ENCODE results near the gene ABCG1.

The ABCG1 gene

GRCh38 chr21:42200906-42201614 is 17.9 kb upstream of the ABCG1 start:
- no peak for TF ChIP-seq OSR1 (CRISPR knock-in tag; IDR thresholded peaks at IDR 0.05)
- no peak for TF ChIP-seq PATZ1 (CRISPR knock-in tag; IDR thresholded peaks at IDR 0.05; ENCODE audit: borderline replicate concordance)
- no peak for TF ChIP-seq CSDC2 (CRISPR knock-in tag; IDR thresholded peaks at IDR 0.05)
- TF ChIP-seq ZNF8 (CRISPR knock-in tag; IDR thresholded peaks at IDR 0.05), result no peak
- TF ChIP-seq TSHZ2 (CRISPR knock-in tag; IDR thresholded peaks at IDR 0.05), result no peak
- no peak for TF ChIP-seq ZC3H10 (CRISPR knock-in tag; IDR thresholded peaks at IDR 0.05)
- no peak for TF ChIP-seq POU6F1 (CRISPR knock-in tag; IDR thresholded peaks at IDR 0.05; ENCODE audit: borderline replicate concordance, low read depth)
- no peak for TF ChIP-seq RARB (CRISPR knock-in tag; IDR thresholded peaks at IDR 0.05)
- TF ChIP-seq ZNF70 (CRISPR knock-in tag; IDR thresholded peaks at IDR 0.05), result no peak
- TF ChIP-seq TCF4 (CRISPR knock-in tag; IDR thresholded peaks at IDR 0.05; ENCODE audit: borderline replicate concordance), result no peak
- no peak for TF ChIP-seq ZNF565 (CRISPR knock-in tag; conservative IDR thresholded peaks at IDR 0.05; ENCODE audit: low read depth)
- no peak for TF ChIP-seq ESRRG (CRISPR knock-in tag; IDR thresholded peaks at IDR 0.05)
- no peak for TF ChIP-seq CREB5 (CRISPR knock-in tag; IDR thresholded peaks at IDR 0.05; ENCODE audit: low read depth)
- no peak for TF ChIP-seq PPARA (CRISPR knock-in tag; IDR thresholded peaks at IDR 0.05; ENCODE audit: borderline replicate concordance)
- no peak for TF ChIP-seq ARNTL (CRISPR knock-in tag; IDR thresholded peaks at IDR 0.05; ENCODE audit: borderline replicate concordance, low read depth)
- no peak for TF ChIP-seq GLIS3 (CRISPR knock-in tag; IDR thresholded peaks at IDR 0.05)
- no peak for TF ChIP-seq BACH2 (CRISPR knock-in tag; IDR thresholded peaks at IDR 0.05; ENCODE audit: borderline replicate concordance)
- no peak for TF ChIP-seq CSRNP3 (CRISPR knock-in tag; IDR thresholded peaks at IDR 0.05)
- ATAC-seq, result no peak

- TF ChIP-seq RARB (CRISPR knock-in tag; IDR thresholded peaks at IDR 0.05), result no peak
- no peak for TF ChIP-seq ARNTL (CRISPR knock-in tag; IDR thresholded peaks at IDR 0.05; ENCODE audit: borderline replicate concordance, low read depth)
- no peak for TF ChIP-seq ZNF8 (CRISPR knock-in tag; IDR thresholded peaks at IDR 0.05)
- no peak for TF ChIP-seq CSDC2 (CRISPR knock-in tag; IDR thresholded peaks at IDR 0.05)
- TF ChIP-seq PPARA (CRISPR knock-in tag; IDR thresholded peaks at IDR 0.05; ENCODE audit: borderline replicate concordance), result no peak
- no peak for TF ChIP-seq ZNF70 (CRISPR knock-in tag; IDR thresholded peaks at IDR 0.05)
- no peak for TF ChIP-seq ZNF565 (CRISPR knock-in tag; conservative IDR thresholded peaks at IDR 0.05; ENCODE audit: low read depth)
- no peak for TF ChIP-seq GLIS3 (CRISPR knock-in tag; IDR thresholded peaks at IDR 0.05)
- no peak for ATAC-seq
These were observed 17.3 kb upstream of the ABCG1 start for GRCh38 chr21:42201615-42202161.

- ATAC-seq, result no peak
- TF ChIP-seq ARNTL (CRISPR knock-in tag; IDR thresholded peaks at IDR 0.05; ENCODE audit: borderline replicate concordance, low read depth) (no peak), CSDC2 (CRISPR knock-in tag; IDR thresholded peaks at IDR 0.05) (no peak), ZC3H10 (CRISPR knock-in tag; IDR thresholded peaks at IDR 0.05) (no peak), PATZ1 (CRISPR knock-in tag; IDR thresholded peaks at IDR 0.05; ENCODE audit: borderline replicate concordance) (no peak), OSR1 (CRISPR knock-in tag; IDR thresholded peaks at IDR 0.05) (no peak)
These were observed 16.6 kb upstream of the ABCG1 start for GRCh38 chr21:42202321-42202720.

Data from SK-N-SH treated with all-trans-retinoic acid at 6 μM for 48 hours (cell line).